SK-N-MC (cell line): ENCODE results near the gene SYT6.

ENCODE experiments used
- EZH2 ChIP-seq: fragments of 200-600 bp; sonication (generic); IDR thresholded peaks from one replicate; pipeline ENCODE4 v1.6.1; 2017; ENCODE audit warnings: antibody characterized with exemption
- FOXP2 ChIP-seq: optimal IDR thresholded peaks from 2 replicates; pipeline ENCODE3; 2011; ENCODE audit warnings: mild to moderate bottlenecking, moderate library complexity; ENCODE audit not compliant: insufficient read depth; ENCODE audit errors: extremely low read length, control extremely low read depth
- POLR2AphosphoS5 ChIP-seq: IDR thresholded peaks from 2 replicates; pipeline ENCODE4 v1.6.1; 2012; ENCODE audit warnings: mild to moderate bottlenecking, low read depth, low read length, borderline replicate concordance

DNA sequence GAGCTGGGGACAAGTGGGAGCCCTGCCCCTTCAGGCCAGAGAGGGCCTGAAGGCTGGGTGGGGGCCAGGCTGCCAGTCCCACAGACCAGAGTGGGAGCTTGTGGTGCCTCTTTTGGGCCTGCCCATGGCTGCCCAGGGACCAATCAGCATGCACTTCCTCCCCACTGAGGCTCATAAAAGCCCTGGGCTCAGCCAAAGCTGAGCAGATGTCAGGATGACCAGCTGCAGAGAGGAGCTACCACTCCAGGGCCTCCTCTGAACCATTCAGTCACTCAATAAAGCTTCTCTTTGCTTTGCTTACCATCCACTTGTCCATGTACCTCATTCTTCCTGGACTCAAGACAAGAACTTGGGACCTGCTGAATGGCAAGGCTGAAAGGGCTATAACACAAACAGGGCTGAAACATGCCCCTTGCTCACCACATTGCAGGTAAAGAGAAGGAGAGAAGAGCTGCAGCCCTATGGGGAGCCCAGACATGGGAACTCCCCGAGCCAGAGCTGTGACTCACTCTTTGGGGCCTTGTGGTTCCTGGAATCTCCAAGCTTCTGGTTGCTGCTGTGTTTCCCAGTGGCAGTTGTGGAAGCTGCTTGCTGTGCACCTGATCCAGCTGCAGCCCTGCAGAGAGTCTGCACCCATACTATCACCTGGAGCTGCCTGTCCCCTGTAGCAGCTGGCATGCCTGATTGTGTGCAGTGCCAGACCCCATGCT, 92.4 kb downstream of the SYT6 start:
- TF ChIP-seq POLR2AphosphoS5 = no peak
- TF ChIP-seq EZH2 = no peak
- no peak for TF ChIP-seq FOXP2
